NCI-H345 (cell line): ENCODE data around the gene STING1.
"Not testable (repeated sequence)": the region's sequence is repeated elsewhere in the genome, so short reads cannot be mapped to it uniquely, and the experiment has no call there.

Experiments used
- DNase-seq: peaks from one replicate; lab custom pipeline; 2025; lab: John Stamatoyannopoulos, UW

STING1 gene

GRCh38 chr5:139482050-139482889 lies at the start of gene STING1:
Gene STING1, minus strand, starts transcription at chr5:139482758. Its CDS starts 1,054 bp downstream, at chr5:139481704.
- peak; percentile 84 for DNase-seq

- no peak for DNase-seq
Measured at GRCh38 chr5:139531772-139532169, 49.2 kb upstream of the STING1 start.

GRCh38 chr5:139530079-139530478 lies 47.5 kb upstream of the STING1 start:
- not testable (repeated sequence) for DNase-seq

DNA sequence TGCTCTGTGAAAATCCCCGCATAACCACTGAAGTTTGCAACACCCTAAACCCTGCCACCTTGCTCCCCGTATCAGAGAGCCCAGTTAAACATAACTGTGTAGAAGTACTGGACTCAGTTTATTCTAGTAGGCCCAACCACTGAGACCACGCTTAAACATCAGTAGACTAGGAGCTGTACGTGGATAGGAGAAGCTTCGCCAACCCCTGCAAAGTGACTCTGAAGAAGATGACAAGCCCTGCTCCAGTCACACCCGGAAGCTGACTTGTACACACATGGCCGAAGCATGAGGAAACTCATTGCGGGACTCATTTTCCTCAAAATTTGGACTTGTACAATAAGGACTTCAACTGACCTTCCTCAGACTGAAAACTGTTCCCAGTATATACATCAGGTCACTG lies 46.1 kb upstream of the STING1 start:
- DNase-seq, result not testable (repeated sequence)

- not testable (repeated sequence) for DNase-seq
Measured at GRCh38 chr5:139527896-139528467, 45.4 kb upstream of the STING1 start.

GRCh38 chr5:139527090-139527470 lies 44.5 kb upstream of the STING1 start:
- DNase-seq, result not testable (repeated sequence)

GRCh38 chr5:139526309-139527089 lies 43.9 kb upstream of the STING1 start:
- DNase-seq, result not testable (repeated sequence)

GRCh38 chr5:139525586-139526308 lies 43.2 kb upstream of the STING1 start:
- DNase-seq, result not testable (repeated sequence)

- no peak for DNase-seq
Measured at GRCh38 chr5:139524940-139525585, 42.5 kb upstream of the STING1 start.

- no peak for DNase-seq
Measured at GRCh38 chr5:139524446-139524845, 41.9 kb upstream of the STING1 start.

- DNase-seq, result no peak
Measured at GRCh38 chr5:139523635-139524445, 41.3 kb upstream of the STING1 start.

DNA sequence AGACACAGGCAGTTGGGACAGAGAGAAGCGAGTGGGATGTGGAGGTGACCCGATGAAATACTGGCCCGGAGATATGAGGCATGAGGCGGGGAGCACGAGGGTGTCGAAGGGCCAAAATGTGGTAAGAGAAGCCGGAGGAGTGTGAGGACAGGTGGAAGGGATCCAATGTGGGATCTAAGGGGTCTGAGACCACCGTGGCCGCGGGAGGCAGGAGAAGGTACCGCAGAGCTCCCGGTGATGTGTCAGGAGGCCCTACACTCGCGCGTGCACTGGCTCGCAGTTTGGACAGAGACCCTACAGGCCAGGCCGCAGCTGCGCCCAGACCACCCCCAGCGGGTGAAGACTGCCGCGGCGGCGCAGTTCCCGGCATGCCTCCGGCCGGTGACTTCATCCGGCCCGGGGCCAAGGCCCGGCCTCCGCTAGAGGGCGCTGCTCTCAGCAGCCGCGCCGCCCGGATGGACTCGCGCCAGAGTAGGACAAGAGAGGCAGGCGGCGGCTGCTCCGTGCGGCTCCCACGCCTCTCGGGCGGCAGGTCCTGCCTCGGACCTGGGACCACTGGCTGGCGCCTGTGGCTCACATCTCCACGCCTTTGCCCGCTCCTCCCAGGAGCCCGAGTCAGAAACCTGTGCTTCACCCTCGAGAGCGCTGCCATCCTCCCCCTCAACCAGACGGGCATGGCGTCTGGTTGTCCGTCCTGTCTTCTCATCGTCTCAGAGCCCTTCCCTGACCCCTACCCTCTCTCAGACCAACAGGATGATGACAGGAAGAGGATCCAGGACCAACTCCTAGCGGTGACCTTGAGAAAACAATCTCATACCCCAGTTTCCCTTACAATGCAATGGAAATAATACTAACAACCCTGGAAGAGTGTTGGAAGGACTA lies 35.4 kb upstream of the STING1 start:
- peak; percentile 92 for DNase-seq

GRCh38 chr5:139514486-139514856 lies 31.9 kb upstream of the STING1 start:
- no peak for DNase-seq

DNA sequence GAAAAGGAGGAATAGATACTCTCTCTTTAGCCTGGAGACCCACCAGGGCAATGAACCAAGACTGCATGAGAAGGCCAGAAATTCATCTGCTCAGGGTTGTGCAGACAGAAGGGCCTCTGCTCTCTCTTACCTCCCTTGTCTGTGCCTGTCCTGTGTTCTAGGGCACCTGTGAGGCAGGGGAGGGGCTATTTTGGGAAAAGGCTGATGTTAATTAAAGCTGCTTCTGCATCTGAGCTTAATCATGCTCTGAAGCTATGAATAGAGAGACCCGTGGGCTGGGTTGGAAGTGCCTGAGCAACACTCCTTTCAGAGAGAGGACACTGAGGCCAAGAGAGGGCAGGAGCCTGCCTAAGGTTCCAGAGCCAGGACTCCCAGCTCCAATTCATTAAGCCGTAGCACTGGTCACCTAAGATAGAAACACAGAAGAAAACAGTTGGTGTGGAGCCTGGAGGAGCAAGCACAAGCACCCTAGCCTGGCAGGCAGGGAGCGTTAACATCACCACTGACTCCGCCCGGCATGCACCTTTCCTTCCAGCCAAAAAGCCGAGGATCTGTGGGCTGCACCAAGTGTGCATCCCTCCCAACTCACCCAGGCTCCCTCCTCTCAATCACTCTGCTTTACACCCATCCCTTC lies 31.4 kb upstream of the STING1 start:
- no peak for DNase-seq

DNA sequence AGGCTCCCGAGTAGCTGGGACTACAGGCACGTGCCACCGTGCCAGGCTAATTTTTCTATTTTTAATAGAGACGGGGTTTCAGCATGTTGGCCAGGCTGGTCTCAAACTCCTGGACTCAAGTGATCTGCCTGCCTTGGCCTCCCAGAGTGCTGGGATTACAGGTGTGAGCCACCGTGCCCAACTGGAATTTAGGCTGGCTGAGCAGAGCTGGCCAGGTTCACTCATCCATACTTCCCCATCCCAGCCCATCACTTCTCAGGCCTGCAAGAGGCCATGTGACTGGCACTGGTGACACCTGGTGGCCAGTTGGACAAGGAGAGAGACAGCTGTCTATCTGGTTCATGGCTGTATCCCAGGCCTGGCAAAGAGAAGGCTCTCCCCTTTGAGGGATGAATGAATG lies 30.9 kb upstream of the STING1 start:
- DNase-seq, result peak; percentile 83

- DNase-seq, result no peak
Measured at GRCh38 chr5:139512786-139513390, 30.3 kb upstream of the STING1 start.

DNA sequence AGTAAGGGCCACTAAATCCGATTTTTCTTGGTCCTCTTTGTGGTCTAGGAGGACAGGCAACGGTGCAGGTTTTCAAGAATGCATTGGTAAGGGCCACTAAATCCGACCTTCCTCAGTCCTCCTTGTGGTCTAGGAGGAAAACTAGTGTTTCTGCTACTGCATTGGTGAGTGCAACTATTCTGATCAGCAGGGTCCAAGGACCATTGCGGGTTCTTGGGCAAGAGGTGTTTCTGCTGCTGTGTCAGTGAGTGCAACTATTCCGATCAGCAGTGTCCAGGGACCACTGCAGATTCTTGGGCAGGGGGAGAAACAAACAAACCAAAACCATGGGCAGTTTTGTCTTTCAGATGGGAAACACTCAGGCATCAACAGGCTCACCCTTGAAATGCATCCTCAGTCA lies 22.2 kb upstream of the STING1 start:
- not testable (repeated sequence) for DNase-seq

DNA sequence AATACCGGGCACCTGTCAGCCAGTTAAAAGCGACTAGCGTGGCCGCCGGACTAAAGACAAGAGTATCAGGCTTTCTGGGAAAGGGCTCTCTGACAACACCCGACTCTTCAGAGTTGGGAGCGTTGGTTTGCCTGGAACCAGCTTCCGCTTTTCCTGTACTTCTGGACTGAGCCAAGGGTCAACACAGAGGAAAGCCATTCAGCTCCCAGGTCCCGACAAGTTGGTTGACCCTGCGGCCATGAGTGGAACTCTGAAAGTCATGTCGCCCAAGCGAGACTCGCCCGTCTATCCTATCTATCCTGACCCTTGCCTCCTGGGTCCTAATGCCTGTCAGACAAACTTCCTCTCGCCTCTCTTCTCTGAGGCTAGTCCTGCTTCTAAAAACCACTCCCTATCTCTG lies 21.3 kb upstream of the STING1 start:
- not testable (repeated sequence) for DNase-seq
